Measurements from ENCODE around the gene FOXC2.

FOXC2 gene

DNA sequence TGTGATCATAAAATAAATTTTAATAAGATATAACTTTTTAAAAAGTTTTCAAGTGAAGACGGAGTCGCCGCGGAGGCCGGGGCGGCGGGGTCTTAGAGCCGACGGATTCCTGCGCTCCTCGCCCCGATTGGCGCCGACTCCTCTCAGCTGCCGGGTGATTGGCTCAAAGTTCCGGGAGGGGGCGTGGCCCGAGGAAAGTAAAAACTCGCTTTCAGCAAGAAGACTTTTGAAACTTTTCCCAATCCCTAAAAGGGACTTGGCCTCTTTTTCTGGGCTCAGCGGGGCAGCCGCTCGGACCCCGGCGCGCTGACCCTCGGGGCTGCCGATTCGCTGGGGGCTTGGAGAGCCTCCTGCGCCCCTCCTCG is at the start of gene FOXC2:
Gene FOXC2, plus strand, starts transcription at position 229 of the 365 bp plus-strand sequence. CDS start 507 bp downstream, outside the sequence.
- ATAC-seq = peak; percentile 60
- no peak for TF ChIP-seq ZFP3 (CRISPR knock-in tag; IDR thresholded peaks at IDR 0.05)
- TF ChIP-seq ZFP30 (CRISPR knock-in tag; IDR thresholded peaks at IDR 0.05) = no peak
- TF ChIP-seq TCF4 (CRISPR knock-in tag; IDR thresholded peaks at IDR 0.05; ENCODE audit: borderline replicate concordance) = no peak
- TF ChIP-seq GLIS3 (CRISPR knock-in tag; IDR thresholded peaks at IDR 0.05) = no peak
- TF ChIP-seq PPARA (CRISPR knock-in tag; IDR thresholded peaks at IDR 0.05; ENCODE audit: borderline replicate concordance) = no peak
- no peak for TF ChIP-seq SNAI2 (CRISPR knock-in tag; IDR thresholded peaks at IDR 0.05)
- TF ChIP-seq, protein P1, sequence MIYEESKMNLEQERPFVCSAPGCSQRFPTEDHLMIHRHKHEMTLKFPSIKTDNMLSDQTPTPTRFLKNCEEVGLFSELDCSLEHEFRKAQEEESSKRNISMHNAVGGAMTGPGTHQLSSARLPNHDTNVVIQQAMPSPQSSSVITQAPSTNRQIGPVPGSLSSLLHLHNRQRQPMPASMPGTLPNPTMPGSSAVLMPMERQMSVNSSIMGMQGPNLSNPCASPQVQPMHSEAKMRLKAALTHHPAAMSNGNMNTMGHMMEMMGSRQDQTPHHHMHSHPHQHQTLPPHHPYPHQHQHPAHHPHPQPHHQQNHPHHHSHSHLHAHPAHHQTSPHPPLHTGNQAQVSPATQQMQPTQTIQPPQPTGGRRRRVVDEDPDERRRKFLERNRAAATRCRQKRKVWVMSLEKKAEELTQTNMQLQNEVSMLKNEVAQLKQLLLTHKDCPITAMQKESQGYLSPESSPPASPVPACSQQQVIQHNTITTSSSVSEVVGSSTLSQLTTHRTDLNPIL (CRISPR knock-in tag; IDR thresholded peaks at IDR 0.05; ENCODE audit: low read depth) = no peak
- no peak for TF ChIP-seq ESRRG (CRISPR knock-in tag; IDR thresholded peaks at IDR 0.05)
- TF ChIP-seq BACH2 (CRISPR knock-in tag; IDR thresholded peaks at IDR 0.05; ENCODE audit: borderline replicate concordance) = no peak
- TF ChIP-seq, protein P2, sequence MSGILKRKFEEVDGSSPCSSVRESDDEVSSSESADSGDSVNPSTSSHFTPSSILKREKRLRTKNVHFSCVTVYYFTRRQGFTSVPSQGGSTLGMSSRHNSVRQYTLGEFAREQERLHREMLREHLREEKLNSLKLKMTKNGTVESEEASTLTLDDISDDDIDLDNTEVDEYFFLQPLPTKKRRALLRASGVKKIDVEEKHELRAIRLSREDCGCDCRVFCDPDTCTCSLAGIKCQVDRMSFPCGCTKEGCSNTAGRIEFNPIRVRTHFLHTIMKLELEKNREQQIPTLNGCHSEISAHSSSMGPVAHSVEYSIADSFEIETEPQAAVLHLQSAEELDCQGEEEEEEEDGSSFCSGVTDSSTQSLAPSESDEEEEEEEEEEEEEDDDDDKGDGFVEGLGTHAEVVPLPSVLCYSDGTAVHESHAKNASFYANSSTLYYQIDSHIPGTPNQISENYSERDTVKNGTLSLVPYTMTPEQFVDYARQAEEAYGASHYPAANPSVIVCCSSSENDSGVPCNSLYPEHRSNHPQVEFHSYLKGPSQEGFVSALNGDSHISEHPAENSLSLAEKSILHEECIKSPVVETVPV (CRISPR knock-in tag; IDR thresholded peaks at IDR 0.05) = no peak
- no peak for TF ChIP-seq RARB (CRISPR knock-in tag; IDR thresholded peaks at IDR 0.05)
- TF ChIP-seq ZNF8 (CRISPR knock-in tag; IDR thresholded peaks at IDR 0.05) = no peak
- TF ChIP-seq, protein P3, sequence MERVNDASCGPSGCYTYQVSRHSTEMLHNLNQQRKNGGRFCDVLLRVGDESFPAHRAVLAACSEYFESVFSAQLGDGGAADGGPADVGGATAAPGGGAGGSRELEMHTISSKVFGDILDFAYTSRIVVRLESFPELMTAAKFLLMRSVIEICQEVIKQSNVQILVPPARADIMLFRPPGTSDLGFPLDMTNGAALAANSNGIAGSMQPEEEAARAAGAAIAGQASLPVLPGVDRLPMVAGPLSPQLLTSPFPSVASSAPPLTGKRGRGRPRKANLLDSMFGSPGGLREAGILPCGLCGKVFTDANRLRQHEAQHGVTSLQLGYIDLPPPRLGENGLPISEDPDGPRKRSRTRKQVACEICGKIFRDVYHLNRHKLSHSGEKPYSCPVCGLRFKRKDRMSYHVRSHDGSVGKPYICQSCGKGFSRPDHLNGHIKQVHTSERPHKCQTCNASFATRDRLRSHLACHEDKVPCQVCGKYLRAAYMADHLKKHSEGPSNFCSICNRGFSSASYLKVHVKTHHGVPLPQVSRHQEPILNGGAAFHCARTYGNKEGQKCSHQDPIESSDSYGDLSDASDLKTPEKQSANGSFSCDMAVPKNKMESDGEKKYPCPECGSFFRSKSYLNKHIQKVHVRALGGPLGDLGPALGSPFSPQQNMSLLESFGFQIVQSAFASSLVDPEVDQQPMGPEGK (CRISPR knock-in tag; IDR thresholded peaks at IDR 0.05; ENCODE audit: borderline replicate concordance) = no peak
- no peak for TF ChIP-seq ZC3H10 (CRISPR knock-in tag; IDR thresholded peaks at IDR 0.05)
- TF ChIP-seq TOX (CRISPR knock-in tag; IDR thresholded peaks at IDR 0.05; ENCODE audit: borderline replicate concordance) = no peak
- TF ChIP-seq, protein P4, sequence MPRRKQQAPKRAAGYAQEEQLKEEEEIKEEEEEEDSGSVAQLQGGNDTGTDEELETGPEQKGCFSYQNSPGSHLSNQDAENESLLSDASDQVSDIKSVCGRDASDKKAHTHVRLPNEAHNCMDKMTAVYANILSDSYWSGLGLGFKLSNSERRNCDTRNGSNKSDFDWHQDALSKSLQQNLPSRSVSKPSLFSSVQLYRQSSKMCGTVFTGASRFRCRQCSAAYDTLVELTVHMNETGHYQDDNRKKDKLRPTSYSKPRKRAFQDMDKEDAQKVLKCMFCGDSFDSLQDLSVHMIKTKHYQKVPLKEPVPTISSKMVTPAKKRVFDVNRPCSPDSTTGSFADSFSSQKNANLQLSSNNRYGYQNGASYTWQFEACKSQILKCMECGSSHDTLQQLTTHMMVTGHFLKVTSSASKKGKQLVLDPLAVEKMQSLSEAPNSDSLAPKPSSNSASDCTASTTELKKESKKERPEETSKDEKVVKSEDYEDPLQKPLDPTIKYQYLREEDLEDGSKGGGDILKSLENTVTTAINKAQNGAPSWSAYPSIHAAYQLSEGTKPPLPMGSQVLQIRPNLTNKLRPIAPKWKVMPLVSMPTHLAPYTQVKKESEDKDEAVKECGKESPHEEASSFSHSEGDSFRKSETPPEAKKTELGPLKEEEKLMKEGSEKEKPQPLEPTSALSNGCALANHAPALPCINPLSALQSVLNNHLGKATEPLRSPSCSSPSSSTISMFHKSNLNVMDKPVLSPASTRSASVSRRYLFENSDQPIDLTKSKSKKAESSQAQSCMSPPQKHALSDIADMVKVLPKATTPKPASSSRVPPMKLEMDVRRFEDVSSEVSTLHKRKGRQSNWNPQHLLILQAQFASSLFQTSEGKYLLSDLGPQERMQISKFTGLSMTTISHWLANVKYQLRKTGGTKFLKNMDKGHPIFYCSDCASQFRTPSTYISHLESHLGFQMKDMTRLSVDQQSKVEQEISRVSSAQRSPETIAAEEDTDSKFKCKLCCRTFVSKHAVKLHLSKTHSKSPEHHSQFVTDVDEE (CRISPR knock-in tag; IDR thresholded peaks at IDR 0.05) = no peak
- TF ChIP-seq ISL1 (CRISPR knock-in tag; IDR thresholded peaks at IDR 0.05) = no peak
- no peak for TF ChIP-seq ARNTL (CRISPR knock-in tag; IDR thresholded peaks at IDR 0.05; ENCODE audit: borderline replicate concordance, low read depth)
- TF ChIP-seq OSR1 (CRISPR knock-in tag; IDR thresholded peaks at IDR 0.05) = no peak
- TF ChIP-seq ZNF565 (CRISPR knock-in tag; conservative IDR thresholded peaks at IDR 0.05; ENCODE audit: low read depth) = no peak

DNA sequence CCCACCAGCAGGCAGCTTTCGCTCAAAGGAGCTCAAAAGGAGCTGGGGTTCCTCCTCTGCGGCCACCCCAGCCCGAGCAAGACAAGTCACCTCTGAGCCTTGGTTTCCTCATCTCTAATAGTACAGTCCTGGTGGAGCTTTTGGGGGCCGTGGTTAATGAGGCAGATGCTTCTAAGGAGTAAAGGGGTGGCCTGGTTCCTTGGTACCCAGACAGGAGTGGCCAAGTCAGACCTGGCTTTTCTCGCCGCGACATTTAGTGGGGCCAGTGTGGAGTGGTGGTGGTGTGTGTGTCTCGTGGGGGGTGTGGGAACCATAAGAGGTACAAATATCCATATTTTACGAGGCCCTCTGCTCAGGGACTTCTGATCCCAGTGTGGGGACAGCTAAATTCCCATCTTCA is 49.6 kb upstream of the FOXC2 start:
- TF ChIP-seq, protein P4 (CRISPR knock-in tag; IDR thresholded peaks at IDR 0.05) = no peak
- TF ChIP-seq ARNTL (CRISPR knock-in tag; IDR thresholded peaks at IDR 0.05; ENCODE audit: borderline replicate concordance, low read depth) (no peak), ZNF70 (CRISPR knock-in tag; IDR thresholded peaks at IDR 0.05) (no peak), ZNF565 (CRISPR knock-in tag; conservative IDR thresholded peaks at IDR 0.05; ENCODE audit: low read depth) (no peak), BACH2 (CRISPR knock-in tag; IDR thresholded peaks at IDR 0.05; ENCODE audit: borderline replicate concordance) (no peak), ISL1 (CRISPR knock-in tag; IDR thresholded peaks at IDR 0.05) (no peak)
- ATAC-seq = no peak
